GM20431 (cell line): Measurements from ENCODE around the gene ZNF326.
"Not testable (repeated sequence)": the region's sequence is repeated elsewhere in the genome, so short reads cannot be mapped to it uniquely, and the experiment has no call there.

Source experiments
- in situ Hi-C: fragments of 300-500 bp; cut with MseI, MboI; formaldehyde crosslinking; loops from one replicate; pipeline ENCODE4 v1.15.0; 2020; ENCODE audit warnings: low sequenced_read_pairs; ENCODE audit not compliant: unreplicated experiment

The ZNF326 gene

GRCh38 chr1:90062700-90063643, 68.1 kb downstream of the ZNF326 start:
- in situ Hi-C loops = not testable (repeated sequence)

GRCh38 chr1:90064109-90064508, 69.2 kb downstream of the ZNF326 start:
- in situ Hi-C loops = not testable (repeated sequence)

- in situ Hi-C loops = no loop called here
Observed at GRCh38 chr1:90067194-90067931, 72.5 kb downstream of the ZNF326 start.

GRCh38 chr1:90068611-90069280, 73.8 kb downstream of the ZNF326 start:
- in situ Hi-C loops = no loop called here

- in situ Hi-C loops = no loop called here
Observed at GRCh38 chr1:90074137-90074536, 79.2 kb downstream of the ZNF326 start.

- in situ Hi-C loops = no loop called here
Observed at GRCh38 chr1:90074566-90074965, 79.7 kb downstream of the ZNF326 start.

GRCh38 chr1:90074970-90075391, 80.1 kb downstream of the ZNF326 start:
- in situ Hi-C loops = no loop called here

- in situ Hi-C loops = no loop called here
Observed at GRCh38 chr1:90083995-90084394, 89.1 kb downstream of the ZNF326 start.
